HG03558 (cell line): ENCODE measurements around the gene HECA.
"Not testable (repeated sequence)": the region's sequence is repeated elsewhere in the genome, so short reads cannot be mapped to it uniquely, and the experiment has no call there.

ENCODE experiments used
- ATAC-seq: cut with Tn5 transposase; IDR thresholded peaks from one replicate; pipeline ENCODE4 v1.9.1; 2021; ENCODE audit warnings: moderate number of reproducible peaks; ENCODE audit not compliant: unreplicated experiment; ENCODE audit errors: extremely low read depth

HECA gene

GRCh38 chr6:139134064-139134395 lies 850 bp upstream of the HECA start:
- no peak for ATAC-seq

GRCh38 chr6:139135578-139136545 lies 982 bp downstream of the HECA start:
- ATAC-seq, result no peak

GRCh38 chr6:139137706-139138105 lies 2.8 kb downstream of the HECA start:
- no peak for ATAC-seq

- not testable (repeated sequence) for ATAC-seq
Observed at GRCh38 chr6:139140854-139141253, 6.0 kb downstream of the HECA start.

- no peak for ATAC-seq
Observed at GRCh38 chr6:139142262-139142661, 7.4 kb downstream of the HECA start.

GRCh38 chr6:139143111-139143510 lies 8.2 kb downstream of the HECA start:
- no peak for ATAC-seq

- ATAC-seq, result no peak
Observed at GRCh38 chr6:139144490-139145085, 9.7 kb downstream of the HECA start.

GRCh38 chr6:139145661-139146060 lies 10.8 kb downstream of the HECA start:
- no peak for ATAC-seq

- no peak for ATAC-seq
Observed at GRCh38 chr6:139146317-139146726, 11.4 kb downstream of the HECA start.

GRCh38 chr6:139147628-139148027 lies 12.7 kb downstream of the HECA start:
- ATAC-seq, result no peak

GRCh38 chr6:139148557-139149235 lies 13.8 kb downstream of the HECA start:
- no peak for ATAC-seq

GRCh38 chr6:139149383-139149782 lies 14.5 kb downstream of the HECA start:
- no peak for ATAC-seq

- no peak for ATAC-seq
Observed at GRCh38 chr6:139150920-139151319, 16.0 kb downstream of the HECA start.

GRCh38 chr6:139151425-139152087 lies 16.7 kb downstream of the HECA start:
- ATAC-seq, result no peak

- no peak for ATAC-seq
Observed at GRCh38 chr6:139152088-139152891, 17.4 kb downstream of the HECA start.

- no peak for ATAC-seq
Observed at GRCh38 chr6:139152892-139153271, 18.0 kb downstream of the HECA start.

GRCh38 chr6:139153855-139154254 lies 19.0 kb downstream of the HECA start:
- no peak for ATAC-seq

GRCh38 chr6:139154881-139155547 lies 20.1 kb downstream of the HECA start:
- no peak for ATAC-seq

- ATAC-seq, result no peak
Observed at GRCh38 chr6:139156102-139156501, 21.2 kb downstream of the HECA start.
